Stimulated activated CD8-positive, alpha-beta memory T cell treated with anti-CD3 and anti-CD28 coated beads, Interleukin-7, amount 100 ng/mL, for 24 hours (primary cell): Measurements from ENCODE around the gene FBXO11.

Source experiments
- DNase-seq: peaks from one replicate; pipeline ENCODE4 v3.0.0-alpha.2; 2020; ENCODE audit warnings: low read depth

Gene FBXO11

DNA sequence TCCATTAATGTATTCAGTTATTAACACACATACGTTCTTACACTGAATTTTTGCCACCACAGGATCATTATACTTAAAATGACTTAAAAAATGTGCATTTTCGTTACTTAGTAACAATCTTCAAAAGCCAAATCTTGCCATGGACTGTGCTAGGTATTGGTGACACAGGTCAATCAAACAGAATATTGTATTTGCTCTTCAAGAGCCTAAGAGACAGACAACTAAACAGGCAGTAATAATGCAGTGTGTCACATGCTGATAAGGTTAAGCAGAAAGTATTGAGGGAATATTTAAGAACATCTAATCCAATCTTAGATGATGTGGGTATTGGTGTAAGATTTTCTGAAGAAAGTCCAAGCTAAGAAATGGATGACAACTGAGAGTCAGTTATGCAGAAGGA lies 56.9 kb downstream of the FBXO11 start:
- no peak for DNase-seq

DNA sequence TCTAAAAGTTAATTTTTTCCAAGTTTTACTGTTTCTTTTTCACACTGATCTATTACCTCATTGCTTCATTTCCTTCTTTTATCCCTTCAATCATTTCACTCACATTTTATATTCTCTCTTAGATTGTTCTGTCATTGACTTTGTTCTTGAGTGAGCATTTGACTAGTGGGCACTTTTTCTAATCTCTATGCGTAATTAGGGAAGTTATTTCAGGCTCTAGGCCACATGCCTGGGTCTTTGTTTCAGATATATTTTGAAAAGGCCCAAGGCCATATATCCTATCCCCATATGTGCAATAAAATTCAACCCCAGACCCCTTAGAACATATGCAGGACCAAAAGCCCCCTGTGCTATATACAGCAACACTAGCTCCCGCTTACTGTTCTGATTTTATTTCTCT lies 62.1 kb downstream of the FBXO11 start:
- DNase-seq, result no peak

DNA sequence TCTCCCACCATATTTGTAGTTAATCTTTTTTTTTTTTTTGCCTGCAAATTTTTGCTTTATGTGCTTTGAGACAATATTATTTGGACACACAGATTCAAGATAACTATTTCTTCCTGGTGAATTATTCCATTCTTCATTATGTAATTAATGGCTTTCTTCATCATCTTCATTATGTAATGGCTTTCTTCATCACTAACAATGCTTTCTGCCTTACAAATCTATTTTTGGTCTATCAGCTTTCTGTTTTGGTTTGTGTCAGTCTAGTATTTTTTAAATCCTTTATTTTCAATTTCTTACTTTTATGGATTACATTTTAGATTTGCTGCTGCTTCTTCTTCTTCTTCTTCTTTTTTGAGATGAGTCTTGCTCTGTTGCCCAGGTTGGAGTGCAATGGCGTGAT lies 62.9 kb downstream of the FBXO11 start:
- no peak for DNase-seq

DNA sequence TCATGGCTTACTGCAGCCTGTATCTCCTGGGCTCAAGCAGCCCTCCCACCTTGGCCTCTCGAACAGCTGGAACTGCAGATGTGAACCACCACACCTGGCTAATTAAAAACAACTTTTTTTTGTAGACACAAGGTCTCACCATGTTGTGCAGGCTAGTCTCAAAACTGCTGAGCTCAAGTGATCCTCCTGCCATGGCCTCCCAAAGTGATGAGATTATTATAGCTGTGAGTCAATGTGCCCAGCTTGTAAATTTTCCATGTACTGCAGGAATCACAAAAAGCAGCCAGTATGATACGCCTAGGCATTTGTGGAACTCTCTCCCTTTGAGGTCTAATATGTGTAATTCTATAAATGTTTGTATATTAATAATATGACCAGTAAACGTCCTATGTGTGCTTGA lies 63.5 kb downstream of the FBXO11 start:
- no peak for DNase-seq

DNA sequence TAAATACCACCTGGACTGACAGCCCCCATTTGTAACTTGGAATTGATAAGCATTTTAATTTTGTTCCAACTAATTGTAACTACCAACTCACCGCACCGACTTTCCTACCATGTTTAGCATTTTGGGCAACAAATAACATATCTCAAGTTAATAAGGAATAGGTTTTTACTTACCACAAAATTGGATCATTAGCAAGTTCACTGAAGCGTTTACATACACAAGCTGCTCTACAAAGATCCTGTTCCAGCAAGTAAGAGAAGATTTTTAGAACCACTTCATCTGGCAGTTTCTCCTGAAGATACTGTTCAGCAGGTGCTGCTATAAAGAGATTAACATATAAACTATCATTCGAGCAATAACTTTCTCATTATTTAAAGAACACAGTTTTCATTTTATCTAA lies 67.6 kb downstream of the FBXO11 start:
- DNase-seq, result no peak

DNA sequence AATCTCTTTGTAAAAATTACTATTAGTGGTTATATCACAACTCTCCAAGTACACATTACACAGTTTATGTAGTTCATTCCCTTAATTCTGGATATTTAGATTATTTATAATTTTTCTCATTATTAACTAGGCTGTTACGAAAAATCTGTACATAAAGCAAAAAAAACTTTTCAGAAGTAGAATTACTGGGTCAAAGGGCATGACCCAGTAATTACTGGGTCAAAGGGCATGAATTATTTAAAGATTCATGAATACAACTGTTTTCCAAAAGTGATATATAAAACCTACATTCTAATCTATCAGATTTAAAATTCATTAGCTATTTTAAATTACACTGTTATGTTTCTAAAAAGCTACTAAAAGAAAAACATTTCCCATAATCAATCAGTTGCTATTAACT lies 68.0 kb downstream of the FBXO11 start:
- no peak for DNase-seq

DNA sequence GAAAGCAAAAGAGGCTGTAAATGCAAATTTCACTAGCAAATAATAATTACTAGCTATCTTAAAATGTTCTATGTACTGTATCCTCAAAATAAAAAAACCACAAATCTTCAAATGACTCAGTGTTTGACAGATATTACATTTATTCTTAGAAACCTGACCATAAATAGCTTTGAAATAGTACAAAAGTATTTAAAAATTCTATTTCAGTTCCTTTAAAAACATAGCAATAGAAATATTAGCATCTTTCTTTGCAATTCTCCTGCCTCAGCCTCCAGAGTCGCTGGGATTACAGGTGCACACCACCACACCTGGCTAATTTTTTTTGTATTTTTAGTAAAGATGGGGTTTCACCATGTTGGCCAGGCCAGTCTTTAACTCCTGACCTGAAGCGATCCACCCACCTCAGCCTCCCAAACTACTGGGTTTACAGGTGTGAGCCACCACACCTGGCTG lies 72.8 kb downstream of the FBXO11 start:
- no peak for DNase-seq

DNA sequence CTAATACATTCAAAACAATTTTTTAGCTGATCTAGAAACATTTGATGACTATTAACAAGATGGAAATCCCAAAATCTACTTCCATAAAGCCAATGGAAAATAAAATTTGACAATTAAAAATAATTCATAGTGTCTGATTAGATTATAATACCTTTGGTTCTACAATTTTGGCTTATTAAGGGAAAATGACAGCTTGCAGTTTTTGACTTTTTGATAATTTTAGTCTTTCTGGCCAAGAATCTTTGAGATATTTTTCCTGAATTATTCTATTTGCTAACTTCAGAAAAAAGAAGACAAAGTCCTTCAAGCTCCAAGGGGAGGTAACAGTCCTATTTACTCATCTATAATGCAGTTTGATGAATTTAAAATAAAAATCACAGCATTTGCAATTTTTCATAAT lies 83.8 kb downstream of the FBXO11 start:
- DNase-seq, result no peak

DNA sequence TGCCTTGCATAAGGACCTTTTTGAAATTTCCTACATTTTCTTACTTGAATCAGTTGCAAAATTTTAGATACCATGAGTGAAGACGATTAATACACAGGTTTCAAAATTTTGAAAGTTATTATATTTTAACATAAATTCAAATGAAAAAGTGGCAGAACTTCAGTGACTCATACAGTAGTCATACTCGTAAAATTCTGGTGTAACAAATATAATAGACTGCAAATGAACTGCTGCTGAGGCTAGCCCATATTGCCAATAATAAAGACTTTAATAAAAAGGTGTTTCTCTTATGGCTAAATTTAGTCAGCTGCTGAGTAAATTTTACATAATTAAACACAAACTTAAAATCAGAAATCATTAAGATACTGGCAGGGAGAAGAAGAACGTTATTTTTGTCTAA lies 86.5 kb downstream of the FBXO11 start:
- no peak for DNase-seq

DNA sequence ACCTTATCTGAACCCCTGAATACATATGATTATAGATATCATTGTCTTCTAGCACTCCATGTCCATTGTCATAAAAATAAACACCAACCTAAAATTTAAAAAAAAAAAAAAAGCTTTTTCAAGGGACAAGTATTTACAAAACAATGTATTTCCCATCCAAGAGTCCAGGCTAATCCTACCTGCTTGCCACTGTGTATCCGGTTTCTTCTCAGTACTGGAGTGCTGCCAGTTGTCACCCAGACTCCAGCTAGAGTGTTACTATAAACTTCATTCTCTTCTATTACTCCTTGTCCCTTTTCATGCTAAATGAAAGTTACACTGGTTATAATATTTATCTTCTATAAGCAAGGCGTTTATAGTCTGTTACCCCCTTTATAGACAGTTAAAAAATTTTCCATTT lies 87.5 kb downstream of the FBXO11 start:
- DNase-seq, result no peak

DNA sequence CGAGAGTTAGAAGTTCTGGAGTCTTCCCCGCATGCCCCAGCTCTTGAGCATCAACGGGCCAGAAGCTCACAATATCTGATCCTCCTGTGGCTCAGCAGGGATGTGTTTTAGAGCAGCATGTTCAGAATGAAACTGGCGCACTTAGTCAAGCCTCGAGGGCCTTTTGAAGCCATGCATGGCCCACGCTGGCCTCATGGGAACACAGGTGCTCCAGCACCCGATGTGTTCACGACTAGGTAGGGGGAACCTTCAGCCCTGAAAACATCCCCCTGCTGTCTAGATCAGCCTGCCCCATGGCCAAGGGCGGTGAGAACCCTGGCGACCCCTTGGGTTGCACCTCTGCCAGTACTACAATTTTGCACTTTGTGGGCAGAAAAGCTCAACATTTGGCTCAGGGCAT lies 90.5 kb downstream of the FBXO11 start:
- DNase-seq, result no peak

DNA sequence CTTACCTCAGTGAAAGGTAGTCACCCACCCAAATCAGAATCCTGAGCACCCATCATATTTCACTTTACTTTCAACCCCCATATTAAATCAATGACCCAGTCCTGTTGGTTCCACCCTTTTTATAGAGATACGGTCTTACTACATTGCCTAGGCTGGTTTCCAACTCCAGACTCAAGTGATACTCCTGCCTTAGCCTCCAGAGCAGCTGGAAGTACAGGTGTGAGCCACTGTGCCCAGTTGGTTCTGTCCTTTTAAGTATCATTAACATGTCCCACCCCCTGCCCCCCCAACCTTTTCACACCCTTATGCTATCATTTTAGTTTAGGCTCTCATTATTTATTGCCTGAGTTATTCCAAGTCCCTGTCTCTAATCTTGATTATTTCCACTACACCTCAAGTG lies 94.6 kb downstream of the FBXO11 start:
- no peak for DNase-seq

DNA sequence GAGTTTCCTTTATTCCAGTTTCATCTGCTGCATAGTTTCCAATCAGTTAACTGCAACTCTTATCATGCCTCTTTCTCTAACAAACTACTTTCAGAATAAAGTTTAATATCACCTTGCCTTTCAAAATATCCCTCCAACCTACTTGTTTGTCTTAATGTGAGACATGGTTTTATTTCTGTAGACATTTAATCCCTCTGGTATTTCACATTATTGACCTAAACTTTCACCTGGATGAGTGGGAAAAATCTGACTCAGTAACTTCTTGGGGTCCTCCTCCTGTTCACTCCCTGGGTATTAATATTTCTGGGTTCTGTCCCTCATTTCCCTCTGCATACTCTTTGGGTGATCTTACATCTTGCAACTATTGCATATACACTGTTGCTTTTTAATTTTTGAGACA lies 95.4 kb downstream of the FBXO11 start:
- no peak for DNase-seq

DNA sequence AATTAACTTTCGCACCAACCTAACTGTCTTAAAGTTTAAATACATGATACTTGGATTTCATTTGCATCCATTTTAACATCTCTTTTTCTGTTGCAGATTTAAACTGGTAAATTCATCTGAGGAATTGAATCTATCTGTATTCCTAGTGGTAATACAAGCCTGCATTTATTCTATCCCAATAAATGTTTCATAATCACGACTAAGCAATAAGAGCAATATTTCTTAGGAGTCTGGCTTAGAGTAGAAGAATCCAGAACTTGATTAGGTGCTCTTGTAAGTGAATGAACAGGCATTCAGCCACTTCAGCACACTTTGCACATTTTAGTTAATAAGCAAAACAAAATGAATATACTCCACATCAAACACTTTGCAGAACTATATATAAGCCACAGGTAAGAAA lies 96.4 kb downstream of the FBXO11 start:
- DNase-seq, result no peak

DNA sequence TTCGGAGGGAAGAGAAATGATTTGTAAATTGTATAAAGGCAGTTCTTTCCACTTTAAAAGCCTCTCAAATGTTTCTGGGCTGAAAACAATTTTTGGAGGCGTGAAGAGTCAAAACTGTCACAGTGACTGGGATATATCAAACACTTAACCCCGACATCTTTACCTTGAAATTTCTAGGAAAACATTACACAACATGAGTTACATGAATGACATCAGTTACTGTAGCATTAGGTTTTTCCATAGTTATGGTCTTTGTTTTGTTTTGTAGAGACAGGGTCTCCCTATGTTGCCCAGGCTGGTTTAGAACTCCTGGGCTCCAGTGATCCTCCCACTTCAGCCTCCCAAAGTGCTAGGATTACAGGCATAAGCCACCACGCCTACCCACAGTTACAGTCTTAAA lies 97.7 kb downstream of the FBXO11 start:
- no peak for DNase-seq

DNA sequence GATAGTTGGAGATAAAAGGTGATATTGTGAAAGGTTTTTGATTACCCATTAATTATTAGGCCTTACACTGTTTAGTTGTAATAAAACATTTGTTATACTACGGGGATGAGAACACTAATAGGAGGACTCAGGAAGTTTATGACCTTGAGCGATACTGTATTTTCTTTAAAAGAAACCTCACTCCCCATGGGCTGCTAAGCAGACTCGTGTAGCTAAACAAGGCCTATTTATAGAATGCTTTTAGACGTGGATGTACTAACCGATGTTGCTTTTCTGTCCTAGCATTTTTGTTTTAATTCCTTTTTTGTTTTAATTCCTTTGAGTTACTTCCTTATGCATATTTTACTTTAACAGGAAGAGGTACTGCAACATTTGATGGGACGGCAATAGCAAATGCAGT lies 100.4 kb downstream of the FBXO11 start:
- DNase-seq, result no peak

DNA sequence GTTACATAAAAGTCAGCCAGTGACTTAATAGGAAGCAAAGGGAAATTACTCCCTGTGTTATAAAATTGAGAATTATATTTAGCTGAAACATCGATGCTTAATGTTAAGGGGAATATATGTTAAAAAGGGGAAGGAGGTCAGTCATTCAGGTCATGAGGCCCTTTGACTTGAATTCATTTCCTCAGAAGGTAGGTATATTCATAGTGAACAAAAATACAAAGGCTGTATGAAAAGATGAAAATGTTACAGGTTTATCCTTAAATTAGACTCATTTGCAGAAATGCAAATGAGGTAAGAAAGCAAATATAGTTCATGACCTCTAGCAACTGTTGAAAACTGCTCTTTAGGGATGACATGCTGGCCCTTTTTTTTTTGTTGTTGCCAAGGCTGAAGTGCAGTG lies 102.5 kb downstream of the FBXO11 start:
- no peak for DNase-seq

DNA sequence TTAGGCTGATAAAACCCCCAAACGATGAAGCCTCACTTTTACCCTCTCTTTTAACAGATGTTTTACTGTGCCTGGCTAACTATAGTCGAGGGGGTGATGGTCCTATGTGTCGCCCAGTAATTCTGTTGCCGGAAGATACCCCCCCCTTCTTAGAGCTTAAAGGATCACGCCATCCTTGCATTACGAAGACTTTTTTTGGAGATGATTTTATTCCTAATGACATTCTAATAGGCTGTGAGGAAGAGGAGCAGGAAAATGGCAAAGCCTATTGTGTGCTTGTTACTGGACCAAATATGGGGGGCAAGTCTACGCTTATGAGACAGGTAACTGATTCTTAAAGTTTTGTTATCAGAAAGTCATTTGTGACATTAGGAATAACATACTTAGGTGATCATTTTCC lies 102.9 kb downstream of the FBXO11 start:
- no peak for DNase-seq

DNA sequence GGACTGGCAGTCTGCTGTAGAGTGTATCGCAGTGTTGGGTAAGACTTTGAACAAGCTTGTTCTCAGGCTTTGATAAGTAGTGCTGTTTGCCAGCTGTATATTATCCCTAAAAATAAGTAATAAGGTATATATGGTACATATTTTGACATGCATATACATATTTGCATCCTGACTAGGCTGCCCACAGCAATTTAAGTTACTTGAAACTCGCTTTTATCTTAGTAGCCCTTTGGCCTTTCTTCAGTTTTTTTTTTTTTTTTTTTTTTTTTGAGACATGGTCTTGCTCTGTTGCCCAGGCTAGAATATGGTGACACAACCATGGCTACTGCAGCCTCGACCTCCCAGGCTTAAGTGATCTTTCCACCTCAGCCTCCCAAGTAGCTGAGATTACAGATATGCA lies 105.2 kb downstream of the FBXO11 start:
- no peak for DNase-seq

DNA sequence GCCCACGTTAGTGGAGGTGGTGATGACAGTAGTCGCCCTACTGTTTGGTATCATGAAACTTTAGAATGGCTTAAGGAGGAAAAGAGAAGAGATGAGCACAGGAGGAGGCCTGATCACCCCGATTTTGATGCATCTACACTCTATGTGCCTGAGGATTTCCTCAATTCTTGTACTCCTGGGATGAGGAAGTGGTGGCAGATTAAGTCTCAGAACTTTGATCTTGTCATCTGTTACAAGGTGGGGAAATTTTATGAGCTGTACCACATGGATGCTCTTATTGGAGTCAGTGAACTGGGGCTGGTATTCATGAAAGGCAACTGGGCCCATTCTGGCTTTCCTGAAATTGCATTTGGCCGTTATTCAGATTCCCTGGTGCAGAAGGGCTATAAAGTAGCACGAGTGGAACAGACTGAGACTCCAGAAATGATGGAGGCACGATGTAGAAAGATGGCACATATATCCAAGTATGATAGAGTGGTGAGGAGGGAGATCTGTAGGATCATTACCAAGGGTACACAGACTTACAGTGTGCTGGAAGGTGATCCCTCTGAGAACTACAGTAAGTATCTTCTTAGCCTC lies 107.2 kb downstream of the FBXO11 start:
- no peak for DNase-seq

DNA sequence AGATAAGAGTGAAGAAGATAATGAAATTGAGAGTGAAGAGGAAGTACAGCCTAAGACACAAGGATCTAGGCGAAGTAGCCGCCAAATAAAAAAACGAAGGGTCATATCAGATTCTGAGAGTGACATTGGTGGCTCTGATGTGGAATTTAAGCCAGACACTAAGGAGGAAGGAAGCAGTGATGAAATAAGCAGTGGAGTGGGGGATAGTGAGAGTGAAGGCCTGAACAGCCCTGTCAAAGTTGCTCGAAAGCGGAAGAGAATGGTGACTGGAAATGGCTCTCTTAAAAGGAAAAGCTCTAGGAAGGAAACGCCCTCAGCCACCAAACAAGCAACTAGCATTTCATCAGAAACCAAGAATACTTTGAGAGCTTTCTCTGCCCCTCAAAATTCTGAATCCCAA lies 107.7 kb downstream of the FBXO11 start:
- DNase-seq, result no peak

DNA sequence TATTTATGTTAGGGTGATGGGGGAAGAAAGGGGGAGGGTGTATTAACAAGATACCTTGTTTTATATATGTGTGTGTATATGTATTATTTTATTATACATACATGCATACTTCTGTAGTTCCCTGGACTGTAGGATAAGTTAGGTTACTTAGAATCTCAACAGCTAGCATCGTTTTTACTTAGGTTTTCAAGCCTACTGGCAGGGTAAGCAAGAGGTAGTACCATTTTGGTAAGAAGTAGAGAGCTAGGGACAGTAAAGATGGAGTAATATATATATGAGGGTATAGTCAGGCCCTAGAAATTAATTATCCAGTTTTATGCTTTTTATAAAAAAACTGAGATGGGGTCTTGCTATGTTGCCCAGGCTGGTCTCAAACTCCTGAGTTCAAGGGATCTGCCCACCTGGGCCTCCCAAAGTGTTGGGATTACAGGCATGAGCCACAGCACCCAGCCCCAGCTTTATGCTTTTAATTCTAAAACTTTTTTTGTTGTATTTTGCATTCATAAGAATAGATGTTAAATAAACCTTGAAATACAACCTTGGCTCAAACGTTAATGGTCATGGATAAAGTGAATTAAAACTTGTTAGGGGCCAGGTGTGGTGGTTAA lies 110.1 kb downstream of the FBXO11 start:
- no peak for DNase-seq

DNA sequence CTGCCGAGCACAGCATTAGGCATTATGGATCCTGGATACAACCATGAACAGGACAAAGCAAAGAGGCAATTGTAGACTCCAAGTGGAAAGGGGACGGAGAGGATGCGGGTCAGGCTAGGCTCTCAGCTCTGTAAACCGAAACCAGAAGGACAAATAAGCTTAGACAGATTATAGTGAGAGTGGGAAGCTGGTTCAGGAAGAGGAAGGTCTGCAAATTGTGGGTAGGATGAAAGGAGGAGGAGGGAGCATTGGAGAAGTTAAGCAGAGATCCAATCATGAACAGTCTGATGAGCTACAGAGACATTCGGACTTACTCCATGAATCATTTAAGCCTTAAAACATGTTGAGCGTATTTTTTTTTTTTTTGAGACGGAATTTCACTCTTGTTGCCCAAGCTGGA lies 120.3 kb downstream of the FBXO11 start:
- no peak for DNase-seq

DNA sequence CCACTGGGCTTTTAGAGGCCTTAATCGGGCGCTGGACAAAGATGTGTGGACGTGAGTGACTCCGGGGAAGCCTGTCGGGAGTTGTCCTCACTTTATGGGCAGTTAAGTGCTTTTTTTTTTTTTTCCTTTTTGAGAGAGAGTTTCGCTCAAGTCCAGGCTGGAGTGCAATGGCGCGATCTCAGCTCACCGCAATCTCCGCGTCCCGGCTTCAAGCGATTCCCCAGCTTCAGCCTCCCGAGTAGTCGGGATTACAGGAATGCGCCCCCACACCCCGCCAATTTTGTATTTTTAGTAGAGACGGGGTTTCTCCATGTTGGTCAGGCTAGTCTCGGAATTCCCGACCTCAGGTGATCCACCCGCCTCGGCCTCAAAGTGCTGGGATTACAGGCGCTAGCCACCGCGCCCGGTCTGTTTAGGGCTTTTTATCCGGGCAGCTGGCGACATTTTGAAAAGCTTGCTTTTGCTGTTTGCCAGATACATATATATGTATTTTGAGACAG lies 121.9 kb downstream of the FBXO11 start:
- DNase-seq, result no peak
